ENCODE data around the gene GBGT1.

DNA sequence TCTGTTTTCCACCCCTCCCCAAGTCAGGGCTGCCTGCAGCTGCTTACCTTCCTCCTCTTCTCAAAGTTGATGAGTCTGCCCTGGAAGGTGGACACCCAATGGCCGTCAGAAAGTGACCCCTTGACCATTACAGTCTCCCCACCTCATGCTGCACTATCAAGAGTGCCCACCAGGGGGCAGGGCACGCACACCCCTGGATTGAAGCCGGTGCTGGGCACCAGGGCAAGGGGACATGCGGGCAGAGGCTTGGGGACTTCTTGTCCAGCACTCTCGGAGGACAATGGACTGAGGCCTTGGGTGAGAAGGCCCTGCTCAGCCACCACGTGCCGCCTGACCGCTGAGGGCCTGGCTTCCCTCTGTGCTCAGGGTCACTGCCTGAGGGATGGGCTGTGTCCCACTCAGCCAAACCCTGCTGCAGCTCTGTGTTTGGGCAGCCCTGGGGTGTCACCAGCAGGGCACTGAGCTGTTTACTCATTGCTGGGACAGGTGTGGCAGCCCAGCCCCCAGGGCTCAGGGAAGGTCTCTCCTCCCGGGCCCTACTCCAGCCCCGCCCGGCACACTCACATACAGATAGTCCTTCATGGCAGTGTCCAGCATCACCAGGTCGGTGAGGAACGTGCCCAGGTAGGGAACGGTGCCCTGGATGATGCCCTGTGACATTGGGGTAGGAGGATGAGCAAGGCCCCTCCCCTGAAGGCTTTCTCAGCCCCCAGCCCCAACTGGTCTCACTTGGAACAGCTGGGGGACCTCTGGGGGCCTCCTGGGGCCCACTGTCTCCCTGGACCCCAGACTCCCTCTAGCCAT, 60.3 kb downstream of the GBGT1 start:
- TF ChIP-seq, protein P1, sequence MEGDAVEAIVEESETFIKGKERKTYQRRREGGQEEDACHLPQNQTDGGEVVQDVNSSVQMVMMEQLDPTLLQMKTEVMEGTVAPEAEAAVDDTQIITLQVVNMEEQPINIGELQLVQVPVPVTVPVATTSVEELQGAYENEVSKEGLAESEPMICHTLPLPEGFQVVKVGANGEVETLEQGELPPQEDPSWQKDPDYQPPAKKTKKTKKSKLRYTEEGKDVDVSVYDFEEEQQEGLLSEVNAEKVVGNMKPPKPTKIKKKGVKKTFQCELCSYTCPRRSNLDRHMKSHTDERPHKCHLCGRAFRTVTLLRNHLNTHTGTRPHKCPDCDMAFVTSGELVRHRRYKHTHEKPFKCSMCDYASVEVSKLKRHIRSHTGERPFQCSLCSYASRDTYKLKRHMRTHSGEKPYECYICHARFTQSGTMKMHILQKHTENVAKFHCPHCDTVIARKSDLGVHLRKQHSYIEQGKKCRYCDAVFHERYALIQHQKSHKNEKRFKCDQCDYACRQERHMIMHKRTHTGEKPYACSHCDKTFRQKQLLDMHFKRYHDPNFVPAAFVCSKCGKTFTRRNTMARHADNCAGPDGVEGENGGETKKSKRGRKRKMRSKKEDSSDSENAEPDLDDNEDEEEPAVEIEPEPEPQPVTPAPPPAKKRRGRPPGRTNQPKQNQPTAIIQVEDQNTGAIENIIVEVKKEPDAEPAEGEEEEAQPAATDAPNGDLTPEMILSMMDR (IDR thresholded peaks at IDR 0.05): peak; percentile 94
- TF ChIP-seq RAD21 (IDR thresholded peaks at IDR 0.05; ENCODE audit: low read length) (peak; percentile 92), RCOR1 (IDR thresholded peaks at IDR 0.05; ENCODE audit: low read length) (no peak), ELF1 (IDR thresholded peaks at IDR 0.05) (no peak), YY1 (IDR thresholded peaks at IDR 0.05; ENCODE audit: low read depth) (no peak), GABPA (IDR thresholded peaks at IDR 0.05; ENCODE audit: low read depth) (no peak), EP300 (IDR thresholded peaks at IDR 0.05; ENCODE audit: borderline replicate concordance in 1 of 2, low read depth in 1 of 2, low read length in 1 of 2) (no peak), POLR2AphosphoS5 (IDR thresholded peaks at IDR 0.05; ENCODE audit: low read depth, low read length) (no peak)
- TF ChIP-seq, protein P2, sequence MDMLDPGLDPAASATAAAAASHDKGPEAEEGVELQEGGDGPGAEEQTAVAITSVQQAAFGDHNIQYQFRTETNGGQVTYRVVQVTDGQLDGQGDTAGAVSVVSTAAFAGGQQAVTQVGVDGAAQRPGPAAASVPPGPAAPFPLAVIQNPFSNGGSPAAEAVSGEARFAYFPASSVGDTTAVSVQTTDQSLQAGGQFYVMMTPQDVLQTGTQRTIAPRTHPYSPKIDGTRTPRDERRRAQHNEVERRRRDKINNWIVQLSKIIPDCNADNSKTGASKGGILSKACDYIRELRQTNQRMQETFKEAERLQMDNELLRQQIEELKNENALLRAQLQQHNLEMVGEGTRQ (IDR thresholded peaks at IDR 0.05; ENCODE audit: borderline replicate concordance, low read depth, low read length): no peak
